Measurements from ENCODE around the gene DERL2.

DNA sequence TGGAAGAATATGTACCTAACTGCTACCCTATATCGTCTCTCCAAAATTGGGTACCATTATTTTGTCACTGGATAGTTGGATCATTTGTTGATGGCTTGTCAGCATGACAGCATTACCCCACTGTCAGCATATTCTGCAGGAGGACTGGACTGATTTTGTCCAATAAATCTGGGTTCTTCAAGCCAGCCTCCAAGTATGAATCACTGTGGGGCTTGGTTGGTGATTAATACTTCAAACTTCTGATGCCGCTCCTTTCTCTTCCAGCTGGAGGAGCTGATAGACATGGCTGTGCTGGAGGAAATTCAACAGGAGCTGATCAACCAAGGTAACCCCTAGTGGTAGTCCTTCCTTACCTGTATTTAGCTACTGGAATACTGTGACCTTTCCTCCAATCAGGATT is 63.5 kb downstream of the DERL2 start:
- TF ChIP-seq, protein P1, sequence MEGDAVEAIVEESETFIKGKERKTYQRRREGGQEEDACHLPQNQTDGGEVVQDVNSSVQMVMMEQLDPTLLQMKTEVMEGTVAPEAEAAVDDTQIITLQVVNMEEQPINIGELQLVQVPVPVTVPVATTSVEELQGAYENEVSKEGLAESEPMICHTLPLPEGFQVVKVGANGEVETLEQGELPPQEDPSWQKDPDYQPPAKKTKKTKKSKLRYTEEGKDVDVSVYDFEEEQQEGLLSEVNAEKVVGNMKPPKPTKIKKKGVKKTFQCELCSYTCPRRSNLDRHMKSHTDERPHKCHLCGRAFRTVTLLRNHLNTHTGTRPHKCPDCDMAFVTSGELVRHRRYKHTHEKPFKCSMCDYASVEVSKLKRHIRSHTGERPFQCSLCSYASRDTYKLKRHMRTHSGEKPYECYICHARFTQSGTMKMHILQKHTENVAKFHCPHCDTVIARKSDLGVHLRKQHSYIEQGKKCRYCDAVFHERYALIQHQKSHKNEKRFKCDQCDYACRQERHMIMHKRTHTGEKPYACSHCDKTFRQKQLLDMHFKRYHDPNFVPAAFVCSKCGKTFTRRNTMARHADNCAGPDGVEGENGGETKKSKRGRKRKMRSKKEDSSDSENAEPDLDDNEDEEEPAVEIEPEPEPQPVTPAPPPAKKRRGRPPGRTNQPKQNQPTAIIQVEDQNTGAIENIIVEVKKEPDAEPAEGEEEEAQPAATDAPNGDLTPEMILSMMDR (IDR thresholded peaks at IDR 0.05), result no peak
- TF ChIP-seq EP300 (IDR thresholded peaks at IDR 0.05) (no peak), POLR2A (IDR thresholded peaks at IDR 0.05) (no peak), POLR2AphosphoS5 (IDR thresholded peaks at IDR 0.05) (no peak)

All from gastroesophageal sphincter (tissue), 3 donors.